DND-41 (cell line): Measurements from ENCODE around the gene C13orf46.

Experiments used
- ATAC-seq: fragments of 200-7000 bp; cut with Tn5 transposase; 3 replicates; pipeline ENCODE4 v1.9.1; 2021; ENCODE audit warnings: low read depth; ENCODE audit not compliant: insufficient read depth
- DNase-seq: peaks from one replicate; pipeline ENCODE4 v3.0.0-alpha.2; 2020
- H2AFZ ChIP-seq: 2 replicates; pipeline ENCODE4 v1.6.0; 2012; ENCODE audit warnings: low read depth, low read length
- H3K27ac ChIP-seq: 2 replicates; pipeline ENCODE4 v1.5.1; 2012; ENCODE audit warnings: low read length, inconsistent platforms
- H3K27me3 ChIP-seq: fragments of 200-600 bp; sonication (generic); 2 replicates; pipeline ENCODE4 v1.6.0; 2012; ENCODE audit warnings: low read length, mild to moderate bottlenecking, inconsistent platforms; ENCODE audit not compliant: insufficient read depth, poor library complexity
- H3K36me3 ChIP-seq: 2 replicates; pipeline ENCODE4 v1.5.1; 2012; ENCODE audit warnings: low read length, inconsistent platforms; ENCODE audit not compliant: insufficient read depth
- H3K4me1 ChIP-seq: 2 replicates; pipeline ENCODE4 v1.5.1; 2012; ENCODE audit warnings: mild to moderate bottlenecking, low read length; ENCODE audit not compliant: insufficient read depth
- H3K4me2 ChIP-seq: 2 replicates; pipeline ENCODE4 v1.6.0; 2012; ENCODE audit warnings: mild to moderate bottlenecking, moderate library complexity, low read length, inconsistent platforms; ENCODE audit not compliant: insufficient read depth
- H3K4me3 ChIP-seq, 2 experiments: fragments of 200-600 bp in 1 of 2; shearing (Covaris generic) in 1 of 2; 2 replicates each; pipeline ENCODE4 v1.5.1; 2012 to 2016; ENCODE audit warnings: inconsistent platforms in 2 of 2, low read length in 2 of 2, mild to moderate bottlenecking in 2 of 2, low read depth in 1 of 2, moderate library complexity in 1 of 2
- H3K79me2 ChIP-seq: 2 replicates; pipeline ENCODE4 v1.6.0; 2012; ENCODE audit warnings: low read length, inconsistent platforms; ENCODE audit not compliant: insufficient read depth
- H3K9ac ChIP-seq: 2 replicates; pipeline ENCODE4 v1.6.0; 2012; ENCODE audit warnings: low read depth, mild to moderate bottlenecking, inconsistent platforms, low read length, moderate library complexity
- H3K9me3 ChIP-seq: 2 replicates; pipeline ENCODE4 v1.5.1; 2012; ENCODE audit warnings: low read length, moderate library complexity, mild to moderate bottlenecking, inconsistent platforms; ENCODE audit not compliant: insufficient read depth, severe bottlenecking
- H4K20me1 ChIP-seq: 2 replicates; pipeline ENCODE4 v1.6.0; 2012; ENCODE audit warnings: low read length; ENCODE audit not compliant: insufficient read depth
- CTCF ChIP-seq: IDR thresholded peaks from 2 replicates; pipeline ENCODE4 v1.5.1; 2012; ENCODE audit warnings: borderline replicate concordance, low read length, moderate library complexity, mild to moderate bottlenecking; ENCODE audit not compliant: poor library complexity, severe bottlenecking; ENCODE audit errors: extremely low read depth
- EZH2 ChIP-seq: IDR thresholded peaks from 3 replicates; pipeline ENCODE4 v1.6.1; 2012; ENCODE audit warnings: borderline replicate concordance, low read depth, mild to moderate bottlenecking, moderate library complexity, low read length, inconsistent platforms; ENCODE audit not compliant: severe bottlenecking

The C13orf46 gene

GRCh38 chr13:114013952-114014629 lies 40.2 kb upstream of the C13orf46 start:
- no peaks in the 10 kb centered on the region for H3K27me3 ChIP-seq
- no peak overlapping the region for H2AFZ ChIP-seq
- no peaks in the 10 kb centered on the region for H3K9me3 ChIP-seq
- H3K79me2 ChIP-seq: no peaks in the 10 kb centered on the region
- H3K4me1 ChIP-seq: no peaks in the 10 kb centered on the region
- H3K4me3 ChIP-seq: no peak overlapping the region
- ATAC-seq (no peak), DNase-seq (no peak)
- H4K20me1 ChIP-seq: peaks cover 7% of the 10 kb centered on the region; the same call in 1 of the 2 replicates
- peaks cover 93% of the 10 kb centered on the region for H3K36me3 ChIP-seq
- H3K27ac ChIP-seq: no peak overlapping the region
- TF ChIP-seq EZH2: no peak
- TF ChIP-seq CTCF: no peak
- no peak overlapping the region for H3K4me2 ChIP-seq
- H3K9ac ChIP-seq: no peak overlapping the region

- Histone ChIP-seq H3K36me3 (peaks cover 89% of the 10 kb centered on the region), H3K4me1 (no peaks in the 10 kb centered on the region), H3K9me3 (no peaks in the 10 kb centered on the region), H2AFZ (no peak overlapping the region), H3K4me2 (no peak overlapping the region), H3K79me2 (no peaks in the 10 kb centered on the region), H4K20me1 (peaks cover 7% of the 10 kb centered on the region; the same call in 1 of the 2 replicates), H3K9ac (no peak overlapping the region), H3K4me3 (no peak overlapping the region), H3K27ac (no peak overlapping the region), H3K27me3 (no peaks in the 10 kb centered on the region)
- TF ChIP-seq EZH2 (no peak), CTCF (no peak)
- ATAC-seq (no peak), DNase-seq (no peak)
Observed at GRCh38 chr13:114013336-114013735, 39.5 kb upstream of the C13orf46 start.

- no peak for ATAC-seq
- DNase-seq: no peak
- H3K27me3 ChIP-seq: no peaks in the 10 kb centered on the region
- peaks cover 7% of the 10 kb centered on the region; the same call in 1 of the 2 replicates for H4K20me1 ChIP-seq
- TF ChIP-seq CTCF (no peak), EZH2 (no peak)
- no peaks in the 10 kb centered on the region for H3K9me3 ChIP-seq
- H3K27ac ChIP-seq: no peak overlapping the region
- H3K79me2 ChIP-seq: no peaks in the 10 kb centered on the region
- peaks cover 85% of the 10 kb centered on the region for H3K36me3 ChIP-seq
- H3K4me3 ChIP-seq: no peak overlapping the region
- no peak overlapping the region for H3K4me2 ChIP-seq
- H2AFZ ChIP-seq: no peak overlapping the region
- H3K9ac ChIP-seq: no peak overlapping the region
- H3K4me1 ChIP-seq: no peaks in the 10 kb centered on the region
Observed at GRCh38 chr13:114012921-114013320, 39.0 kb upstream of the C13orf46 start.
